ENCODE measurements around the gene SLC19A1. TPM values are rescaled to one million over a fixed set of nuclear protein-coding genes. Genes with fewer than 3 reads are reported as not detected.

Gene SLC19A1
- total RNA-seq, 1 experiment from 2014 or later, result 4.3 TPM

DNA sequence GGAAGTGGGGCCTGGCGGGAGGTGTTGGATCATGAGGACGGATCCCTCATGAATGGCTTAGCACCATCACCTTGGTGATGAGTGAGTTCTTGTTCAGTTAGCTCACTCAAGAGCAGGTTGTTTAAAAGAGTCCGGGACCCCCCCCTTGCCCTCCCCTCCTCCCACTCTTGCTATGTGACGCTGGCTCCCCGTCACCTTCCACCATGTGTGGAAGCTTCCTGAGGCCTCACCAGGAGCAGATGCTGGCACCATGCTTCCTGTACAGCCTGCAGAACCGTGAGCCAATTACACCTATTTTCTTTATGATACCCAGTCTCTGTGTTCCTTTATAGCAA lies 3.0 kb upstream of the SLC19A1 start:
- H3K4me2 ChIP-seq (ENCODE audit: low read depth, low read length, poor library complexity, severe bottlenecking), result no peak overlapping the region
- no peak for DNase-seq
- no peak overlapping the region for H3K27ac ChIP-seq (ENCODE audit: low read length)

DNA sequence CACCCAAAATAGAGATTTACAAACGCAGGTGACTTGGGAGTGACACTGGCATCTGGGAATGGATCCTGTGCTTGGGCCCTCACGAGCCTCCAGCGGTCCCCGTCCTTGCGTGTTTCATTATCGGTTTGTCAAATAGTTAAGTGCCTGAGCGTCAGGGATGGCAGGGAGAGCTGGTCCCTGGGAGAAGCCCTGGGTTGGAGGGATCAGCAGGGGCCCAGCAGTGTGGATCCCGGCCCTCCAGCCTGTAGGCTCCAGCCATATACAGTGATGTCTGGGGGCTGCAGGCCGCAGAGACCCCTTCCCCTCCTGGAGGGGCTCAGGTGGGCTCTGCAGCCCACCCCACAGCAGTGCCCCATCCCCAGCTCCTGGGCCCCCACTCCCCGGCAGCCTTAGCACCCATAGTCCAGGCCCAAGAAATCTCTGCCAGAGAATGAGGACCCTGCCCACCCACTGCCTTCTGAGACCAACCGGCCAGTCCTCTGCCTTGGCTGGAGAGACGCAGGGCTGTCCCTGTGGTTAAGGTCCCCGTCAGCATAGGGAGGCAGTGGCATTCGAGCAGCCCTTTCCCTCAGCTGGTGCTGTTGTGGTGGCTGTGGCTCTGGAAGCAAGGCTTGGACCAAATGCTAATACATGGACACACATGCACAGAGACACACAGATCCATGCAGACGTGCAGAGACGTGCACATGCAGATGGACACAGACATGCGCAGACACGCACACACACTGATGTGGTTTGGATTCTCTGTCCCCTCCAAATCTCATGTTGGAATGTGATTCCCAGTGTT lies 2.4 kb upstream of the SLC19A1 start:
- Histone ChIP-seq H3K9ac (ENCODE audit: low read length) (no peak overlapping the region), H3K4me2 (ENCODE audit: low read depth, low read length, poor library complexity, severe bottlenecking) (no peak overlapping the region), H3K4me1 (ENCODE audit: low read length) (peaks cover 7% of the 10 kb centered on the region), H3K27ac (ENCODE audit: low read length) (no peak overlapping the region), H3K27me3 (ENCODE audit: low read length) (no peaks in the 10 kb centered on the region), H2AFZ (ENCODE audit: low read length) (no peak overlapping the region), H3K79me2 (ENCODE audit: low read length) (peaks cover 19% of the 10 kb centered on the region), H3K9me2 (replicated peaks; ENCODE audit: insufficient read depth, low read length) (no peaks in the 10 kb centered on the region), H3K9me3 (ENCODE audit: low read length) (no peaks in the 10 kb centered on the region), H3K4me3 (ENCODE audit: low read length) (no peak overlapping the region), H3K36me3 (ENCODE audit: insufficient read depth, low read length) (no peaks in the 10 kb centered on the region), H4K20me1 (ENCODE audit: insufficient read depth, low read depth, low read length) (no peaks in the 10 kb centered on the region)
- no peak for DNase-seq

More for the DNA sequence above, 3.0 kb upstream of the SLC19A1 start:
- peaks cover 8% of the 10 kb centered on the region for H3K4me1 ChIP-seq (ENCODE audit: low read length)
- H3K9me2 ChIP-seq (replicated peaks; ENCODE audit: insufficient read depth, low read length), result no peaks in the 10 kb centered on the region
- H3K4me3 ChIP-seq (ENCODE audit: low read length), result no peak overlapping the region
- no peak overlapping the region for H3K9ac ChIP-seq (ENCODE audit: low read length)
- H3K9me3 ChIP-seq (ENCODE audit: low read length), result no peaks in the 10 kb centered on the region
- no peaks in the 10 kb centered on the region for H3K36me3 ChIP-seq (ENCODE audit: insufficient read depth, low read length)
- no peak overlapping the region for H2AFZ ChIP-seq (ENCODE audit: low read length)
- no peaks in the 10 kb centered on the region for H4K20me1 ChIP-seq (ENCODE audit: insufficient read depth, low read depth, low read length)
- H3K27me3 ChIP-seq (ENCODE audit: low read length), result no peaks in the 10 kb centered on the region
- peaks cover 15% of the 10 kb centered on the region for H3K79me2 ChIP-seq (ENCODE audit: low read length)

DNA sequence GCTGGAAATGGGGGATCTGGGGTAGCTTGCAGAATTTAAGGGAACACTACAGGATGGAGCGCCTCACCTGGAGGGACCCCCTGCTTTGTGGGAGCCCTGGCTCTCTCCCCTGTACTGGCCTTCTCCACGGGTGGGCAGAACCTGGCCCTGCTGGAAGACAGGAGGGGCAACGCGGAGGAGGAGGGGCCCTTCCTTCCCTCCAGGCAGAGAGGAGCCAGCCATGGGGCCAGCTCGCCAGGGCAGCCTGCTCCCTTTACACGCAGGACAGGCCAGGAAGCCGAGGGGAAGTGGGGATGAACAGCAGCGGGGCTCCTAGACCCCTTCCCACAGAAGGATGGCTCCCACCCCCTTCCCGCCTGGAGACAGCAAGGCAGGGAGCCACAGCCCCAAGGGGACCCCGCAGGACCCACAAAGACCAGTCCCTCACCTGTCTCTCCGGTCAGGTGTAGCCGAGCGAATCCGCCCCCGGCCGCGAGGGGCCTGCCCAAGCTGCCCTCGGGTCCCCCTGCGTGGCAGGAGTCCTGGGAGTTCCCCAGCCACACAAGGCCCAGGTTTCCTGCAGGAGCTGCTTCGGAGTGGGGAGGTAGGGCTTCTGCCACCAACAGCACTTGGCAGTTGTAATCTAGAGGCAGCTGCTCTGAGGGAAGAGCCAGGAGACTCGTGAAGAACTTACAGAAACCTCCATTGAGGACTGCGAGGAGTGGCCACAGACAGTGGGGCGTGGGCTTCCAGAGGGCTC lies 1.6 kb upstream of the SLC19A1 start:
- Histone ChIP-seq H2AFZ (ENCODE audit: low read length) (no peak overlapping the region), H3K4me1 (ENCODE audit: low read length) (peaks cover 7% of the 10 kb centered on the region), H3K4me2 (ENCODE audit: low read depth, low read length, poor library complexity, severe bottlenecking) (no peak overlapping the region), H3K27ac (ENCODE audit: low read length) (no peak overlapping the region), H4K20me1 (ENCODE audit: insufficient read depth, low read depth, low read length) (no peaks in the 10 kb centered on the region), H3K9ac (ENCODE audit: low read length) (no peak overlapping the region), H3K36me3 (ENCODE audit: insufficient read depth, low read length) (no peaks in the 10 kb centered on the region), H3K9me2 (replicated peaks; ENCODE audit: insufficient read depth, low read length) (no peaks in the 10 kb centered on the region), H3K27me3 (ENCODE audit: low read length) (no peaks in the 10 kb centered on the region), H3K79me2 (ENCODE audit: low read length) (peaks cover 27% of the 10 kb centered on the region), H3K4me3 (ENCODE audit: low read length) (no peak overlapping the region), H3K9me3 (ENCODE audit: low read length) (no peaks in the 10 kb centered on the region)
- no peak for DNase-seq

DNA sequence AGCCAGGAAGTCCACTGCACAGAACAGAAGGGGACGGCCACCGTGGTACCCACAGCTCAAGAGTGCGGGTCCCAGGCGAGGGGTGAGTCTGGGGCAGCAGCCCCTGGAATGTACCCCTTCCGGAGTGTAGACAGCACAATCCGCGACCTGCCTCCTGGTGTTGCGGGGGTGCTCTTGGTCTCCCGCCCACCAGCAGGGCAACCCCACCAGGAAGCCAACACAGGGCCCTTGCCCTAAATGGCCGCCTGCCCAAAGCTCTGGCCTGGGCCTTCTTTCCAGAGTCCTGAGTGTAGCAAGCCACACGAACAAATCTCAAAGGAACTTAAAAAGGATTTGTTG lies 1.1 kb upstream of the SLC19A1 start:
- H3K4me3 ChIP-seq (ENCODE audit: low read length), result no peak overlapping the region
- no peak overlapping the region for H3K4me2 ChIP-seq (ENCODE audit: low read depth, low read length, poor library complexity, severe bottlenecking)
- H2AFZ ChIP-seq (ENCODE audit: low read length), result no peak overlapping the region

DNA sequence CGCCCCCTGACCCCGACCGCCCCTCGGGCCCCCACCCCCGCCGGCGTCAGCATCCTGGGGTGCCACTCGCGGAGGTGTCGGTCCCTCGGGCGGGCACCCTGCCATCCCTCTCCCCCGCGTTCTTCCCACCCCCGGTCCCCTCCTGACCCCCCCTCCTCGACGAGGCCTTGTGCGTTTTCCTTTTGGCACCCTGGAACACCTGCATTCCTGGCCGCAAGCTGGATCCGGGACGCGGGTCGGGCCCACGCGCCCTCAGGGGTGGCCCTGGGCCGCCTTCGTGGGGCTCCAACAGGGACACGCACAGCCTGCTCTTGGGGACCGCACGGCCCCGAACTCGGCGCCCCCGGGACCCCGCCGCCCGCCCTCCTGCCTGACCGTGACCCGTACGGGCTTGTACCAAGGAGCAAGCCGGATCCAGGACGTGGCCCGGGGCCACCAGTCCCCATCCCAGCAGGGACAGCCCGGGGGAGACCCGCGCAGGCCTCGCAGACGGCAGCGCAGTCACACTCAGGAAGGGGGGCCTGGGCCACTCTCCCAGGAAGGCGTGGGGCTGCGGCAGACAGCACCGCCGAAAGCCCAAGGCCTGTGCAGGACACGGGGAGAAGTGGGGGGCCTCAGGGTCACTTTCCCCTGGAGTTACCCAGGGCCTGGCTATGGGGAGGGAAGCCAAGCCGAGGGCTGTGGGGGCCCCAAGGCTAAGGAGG lies 579 bp upstream of the SLC19A1 start:
- Histone ChIP-seq H3K27me3 (ENCODE audit: low read length) (no peaks in the 10 kb centered on the region), H3K4me2 (ENCODE audit: low read depth, low read length, poor library complexity, severe bottlenecking) (peak overlapping the region; percentile 50), H3K9ac (ENCODE audit: low read length) (peak overlapping the region; percentile 85), H3K4me3 (ENCODE audit: low read length) (peak overlapping the region; percentile 40; the same call in 1 of the 2 replicates), H3K4me1 (ENCODE audit: low read length) (peaks cover 7% of the 10 kb centered on the region), H3K9me2 (replicated peaks; ENCODE audit: insufficient read depth, low read length) (no peaks in the 10 kb centered on the region), H3K36me3 (ENCODE audit: insufficient read depth, low read length) (no peaks in the 10 kb centered on the region), H3K9me3 (ENCODE audit: low read length) (no peaks in the 10 kb centered on the region), H3K79me2 (ENCODE audit: low read length) (peaks cover 29% of the 10 kb centered on the region), H2AFZ (ENCODE audit: low read length) (no peak overlapping the region), H3K27ac (ENCODE audit: low read length) (no peak overlapping the region), H4K20me1 (ENCODE audit: insufficient read depth, low read depth, low read length) (no peaks in the 10 kb centered on the region)
- DNase-seq, result no peak

More for the DNA sequence above, 1.1 kb upstream of the SLC19A1 start:
- Histone ChIP-seq H4K20me1 (ENCODE audit: insufficient read depth, low read depth, low read length) (no peaks in the 10 kb centered on the region), H3K27me3 (ENCODE audit: low read length) (no peaks in the 10 kb centered on the region), H3K9me2 (replicated peaks; ENCODE audit: insufficient read depth, low read length) (no peaks in the 10 kb centered on the region), H3K9me3 (ENCODE audit: low read length) (no peaks in the 10 kb centered on the region), H3K79me2 (ENCODE audit: low read length) (peaks cover 29% of the 10 kb centered on the region), H3K27ac (ENCODE audit: low read length) (no peak overlapping the region), H3K9ac (ENCODE audit: low read length) (no peak overlapping the region), H3K4me1 (ENCODE audit: low read length) (peaks cover 7% of the 10 kb centered on the region), H3K36me3 (ENCODE audit: insufficient read depth, low read length) (no peaks in the 10 kb centered on the region)
- DNase-seq, result no peak

DNA sequence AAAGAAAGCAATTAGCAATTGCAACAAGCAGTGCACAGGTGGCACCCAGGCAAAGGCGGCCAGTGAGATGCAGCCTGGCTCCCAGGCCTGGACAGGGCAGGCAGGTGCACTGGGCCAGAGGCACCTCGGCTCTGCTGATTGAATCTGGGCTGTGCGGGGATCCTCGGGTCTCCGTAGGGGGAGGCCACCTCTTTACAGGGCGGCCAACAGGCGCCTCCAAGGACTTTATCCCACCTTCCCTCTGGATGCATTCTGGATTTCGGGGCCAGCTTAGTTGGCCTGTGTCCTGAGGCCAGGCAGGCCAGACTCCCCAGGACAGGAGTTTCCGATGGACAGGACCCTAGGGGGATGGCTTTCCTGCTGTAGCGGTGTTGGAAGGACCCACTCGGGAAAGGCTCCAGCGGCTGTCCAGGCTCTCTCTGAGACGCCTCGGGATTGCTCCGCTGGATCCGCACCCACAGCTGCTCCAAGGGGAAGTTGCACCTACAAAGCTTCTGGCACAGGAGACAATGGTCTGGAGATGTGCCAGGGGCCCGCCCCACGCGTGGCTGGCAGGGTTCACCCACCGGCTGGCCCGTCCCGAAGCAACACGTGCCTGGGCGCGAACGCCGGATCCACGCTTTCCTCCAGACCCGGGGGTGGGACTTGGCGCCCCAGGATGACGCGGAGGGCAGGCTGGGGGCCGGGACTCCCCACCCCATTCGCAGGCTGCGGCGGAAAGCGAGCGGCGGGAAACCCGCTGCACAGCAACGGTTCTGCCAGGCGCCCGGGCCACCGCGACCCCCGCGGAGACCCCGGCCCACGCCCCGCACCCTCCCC lies 810 bp downstream of the SLC19A1 start:
- Histone ChIP-seq H3K27me3 (ENCODE audit: low read length) (no peaks in the 10 kb centered on the region), H3K79me2 (ENCODE audit: low read length) (peaks cover 29% of the 10 kb centered on the region), H3K9me3 (ENCODE audit: low read length) (no peaks in the 10 kb centered on the region), H3K4me3 (ENCODE audit: low read length) (peak overlapping the region; percentile 76), H2AFZ (ENCODE audit: low read length) (no peak overlapping the region), H3K9ac (ENCODE audit: low read length) (peak overlapping the region; percentile 85), H3K27ac (ENCODE audit: low read length) (no peak overlapping the region), H3K4me1 (ENCODE audit: low read length) (peaks cover 7% of the 10 kb centered on the region), H3K9me2 (replicated peaks; ENCODE audit: insufficient read depth, low read length) (no peaks in the 10 kb centered on the region), H4K20me1 (ENCODE audit: insufficient read depth, low read depth, low read length) (no peaks in the 10 kb centered on the region), H3K4me2 (ENCODE audit: low read depth, low read length, poor library complexity, severe bottlenecking) (peak overlapping the region; percentile 77), H3K36me3 (ENCODE audit: insufficient read depth, low read length) (no peaks in the 10 kb centered on the region)
- DNase-seq, result peak; percentile 88

DNA sequence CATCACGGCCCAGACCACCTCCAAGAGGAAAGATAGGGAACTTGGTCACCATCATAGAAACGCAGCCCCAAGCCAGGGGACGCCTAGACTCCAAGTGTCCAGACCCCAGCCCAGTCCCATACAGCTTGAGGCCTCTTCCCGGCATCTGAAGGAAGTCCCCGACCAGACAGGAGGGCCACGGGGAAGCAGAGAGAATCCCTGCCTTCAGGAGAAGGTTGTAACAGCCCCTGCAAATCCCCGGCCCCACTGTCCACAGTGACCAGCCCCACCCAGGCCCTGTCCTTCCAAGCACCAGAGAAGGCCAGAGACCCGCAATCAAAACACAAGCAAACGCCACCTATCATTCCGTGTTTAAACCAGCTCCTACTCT lies 1.7 kb downstream of the SLC19A1 start:
- no peaks in the 10 kb centered on the region for H3K36me3 ChIP-seq (ENCODE audit: insufficient read depth, low read length)
- H3K79me2 ChIP-seq (ENCODE audit: low read length), result peaks cover 29% of the 10 kb centered on the region
- H3K27ac ChIP-seq (ENCODE audit: low read length), result no peak overlapping the region
- H3K4me2 ChIP-seq (ENCODE audit: low read depth, low read length, poor library complexity, severe bottlenecking), result peak overlapping the region; percentile 77
- H3K9me3 ChIP-seq (ENCODE audit: low read length), result no peaks in the 10 kb centered on the region
- no peak for DNase-seq
- no peak overlapping the region for H2AFZ ChIP-seq (ENCODE audit: low read length)
- no peaks in the 10 kb centered on the region for H3K27me3 ChIP-seq (ENCODE audit: low read length)
- peaks cover 7% of the 10 kb centered on the region for H3K4me1 ChIP-seq (ENCODE audit: low read length)
- H4K20me1 ChIP-seq (ENCODE audit: insufficient read depth, low read depth, low read length), result no peaks in the 10 kb centered on the region
- H3K4me3 ChIP-seq (ENCODE audit: low read length), result peak overlapping the region; percentile 76
- peak overlapping the region; percentile 85 for H3K9ac ChIP-seq (ENCODE audit: low read length)
- no peaks in the 10 kb centered on the region for H3K9me2 ChIP-seq (replicated peaks; ENCODE audit: insufficient read depth, low read length)

Data from Karpas-422 (cell line).